ENCODE measurements around the gene GDPD2. TPM values are rescaled to one million over a fixed set of nuclear protein-coding genes. Genes with fewer than 3 reads are reported as not detected.

Gene GDPD2
- polyA plus RNA-seq, 2 of the 4 experiments (the other 2 are of a cell fraction): 0.04 to 0.12 TPM

DNA sequence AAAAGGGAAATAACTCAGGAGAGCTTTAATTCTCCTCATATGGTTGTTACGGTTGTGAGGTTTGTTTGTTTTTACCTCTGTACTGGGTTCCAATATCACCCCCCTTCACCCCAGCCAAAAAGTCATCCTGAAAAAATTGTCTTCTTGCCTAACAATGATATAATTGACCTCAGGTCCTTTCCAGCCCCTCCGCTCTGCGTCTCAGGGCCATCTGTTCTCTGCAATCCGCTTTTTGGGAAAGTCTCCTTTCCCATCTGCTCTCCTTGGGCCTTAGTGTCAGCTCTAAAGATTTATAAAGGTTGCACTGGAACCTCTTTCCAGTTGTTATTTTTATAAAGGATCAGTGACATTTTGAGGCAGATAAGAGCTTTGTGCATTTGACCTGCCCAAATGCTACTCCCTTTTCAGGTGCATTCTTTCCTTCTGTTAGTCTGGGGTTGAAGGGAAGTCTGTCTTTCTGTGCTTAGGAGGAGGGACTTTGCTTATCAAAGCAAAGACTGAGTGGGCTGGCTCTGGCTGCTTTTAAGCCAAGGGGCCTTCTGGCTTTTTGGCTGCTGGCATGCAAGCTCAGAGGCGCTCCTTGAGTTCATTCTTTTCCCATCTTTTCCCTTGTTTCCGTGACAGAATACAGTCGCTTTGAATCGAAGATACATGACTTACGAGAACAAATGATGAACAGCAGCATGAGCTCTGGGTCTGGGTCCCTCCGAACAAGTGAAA is 55.6 kb downstream of the GDPD2 start:
- no peak for TF ChIP-seq RCOR1 (IDR thresholded peaks at IDR 0.05; ENCODE audit: low read depth, low read length)
- no peak for TF ChIP-seq POLR2AphosphoS2 (conservative IDR thresholded peaks at IDR 0.05; ENCODE audit: low read length)
- no peak for TF ChIP-seq EHMT2 (IDR thresholded peaks at IDR 0.05; ENCODE audit: low read depth)
- no peak for TF ChIP-seq HEYL (CRISPR knock-in tag; IDR thresholded peaks at IDR 0.05)
- TF ChIP-seq HOXB5 (CRISPR knock-in tag; IDR thresholded peaks at IDR 0.05): no peak
- TF ChIP-seq ZFP36 (IDR thresholded peaks at IDR 0.05; ENCODE audit: borderline replicate concordance, partially characterized antibody): no peak
- TF ChIP-seq POLR2A (IDR thresholded peaks at IDR 0.05; ENCODE audit: low read length): no peak
- TF ChIP-seq, protein P1, sequence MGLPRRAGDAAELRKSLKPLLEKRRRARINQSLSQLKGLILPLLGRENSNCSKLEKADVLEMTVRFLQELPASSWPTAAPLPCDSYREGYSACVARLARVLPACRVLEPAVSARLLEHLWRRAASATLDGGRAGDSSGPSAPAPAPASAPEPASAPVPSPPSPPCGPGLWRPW (IDR thresholded peaks at IDR 0.05): no peak
- 70% methylated on average over 10 of the region's 10 CpGs for WGBS (ENCODE audit: missing lambda C conversion rate)
- H3K27ac ChIP-seq: peak overlapping the region; percentile 61 to 79
- H3K9me3 ChIP-seq: no peaks in the 10 kb centered on the region
- peaks cover 46% of the 10 kb centered on the region for H3K4me1 ChIP-seq
- ChIA-PET CTCF (interaction anchor here (0.9 to 1.8 kb wide), 4 partner anchors 8 to 27 kb away, joined by 3 to 9 read pairs (median 4); no protein-coding TSS in a partner anchor), POLR2A (interaction anchor here (1.0 kb wide), 1 partner anchor 9 kb away, joined by 3 read pairs; no protein-coding TSS in a partner anchor)
- H3K4me3 ChIP-seq: no peak overlapping the region
- FAIRE-seq (no peak), DNase-seq (ENCODE audit: low read depth in 1 of 2, low spot score in 1 of 2) (no peak), ATAC-seq (no peak)
- peak overlapping the region; percentile 71 for H3K4me2 ChIP-seq

DNA sequence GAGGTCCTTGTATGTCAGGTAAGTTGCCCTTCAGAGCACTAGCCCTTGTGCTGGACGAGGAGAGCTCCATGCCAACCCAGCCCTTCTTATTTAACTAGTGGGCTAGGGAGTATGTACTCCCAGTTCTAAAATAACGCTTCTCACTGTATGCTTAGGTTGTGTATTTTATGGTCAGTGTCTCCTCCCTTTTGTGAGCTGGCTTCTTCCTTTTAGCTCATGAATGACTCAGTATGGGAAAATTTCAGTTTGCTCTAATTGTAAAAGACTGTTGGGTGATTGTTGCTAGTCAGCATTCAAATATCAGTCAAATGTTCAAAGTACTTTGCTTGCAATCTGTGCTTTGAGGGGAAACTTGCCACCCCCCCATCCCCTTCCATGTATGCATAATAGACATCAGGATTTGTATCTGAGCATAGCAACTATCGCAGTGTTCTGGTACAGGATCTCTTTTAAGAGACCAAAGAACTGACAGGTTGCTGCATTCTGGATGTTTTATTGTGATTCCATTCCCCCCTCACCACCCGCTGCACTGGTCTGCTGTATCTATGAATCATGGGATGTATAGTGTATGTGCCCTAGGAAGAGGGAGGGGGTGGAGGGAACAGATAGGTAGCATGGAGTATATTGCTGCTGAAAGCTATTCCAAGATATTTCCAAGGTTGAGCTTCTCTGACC is 56.3 kb downstream of the GDPD2 start:
- ChIA-PET POLR2A (interaction anchor here (1.0 kb wide), 1 partner anchor 8 kb away, joined by 3 read pairs; no protein-coding TSS in a partner anchor), CTCF (interaction anchor here (0.9 to 1.8 kb wide), 2 partner anchors 24 to 185 kb away, joined by 3 to 9 read pairs; no protein-coding TSS in a partner anchor)
- H3K4me3 ChIP-seq: no peak overlapping the region
- WGBS (ENCODE audit: missing lambda C conversion rate): 22% methylated on average over 4 of the region's 4 CpGs
- peaks cover 46% of the 10 kb centered on the region for H3K4me1 ChIP-seq
- no peaks in the 10 kb centered on the region for H3K9me3 ChIP-seq
- DNase-seq (ENCODE audit: low read depth in 1 of 2, low spot score in 1 of 2) (peak; percentile 9 to 58), ATAC-seq (peak; percentile 63 to 78), FAIRE-seq (no peak)
- H3K4me2 ChIP-seq: peak overlapping the region; percentile 71
- H3K27ac ChIP-seq: peak overlapping the region; percentile 61 to 79
- no peak for TF ChIP-seq KDM5A (IDR thresholded peaks at IDR 0.05)
- TF ChIP-seq ZFP36 (IDR thresholded peaks at IDR 0.05; ENCODE audit: borderline replicate concordance, partially characterized antibody): no peak
- TF ChIP-seq, protein P2, sequence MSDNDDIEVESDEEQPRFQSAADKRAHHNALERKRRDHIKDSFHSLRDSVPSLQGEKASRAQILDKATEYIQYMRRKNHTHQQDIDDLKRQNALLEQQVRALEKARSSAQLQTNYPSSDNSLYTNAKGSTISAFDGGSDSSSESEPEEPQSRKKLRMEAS (IDR thresholded peaks at IDR 0.05): no peak
- TF ChIP-seq MAFK (IDR thresholded peaks at IDR 0.05; ENCODE audit: partially characterized antibody): peak; percentile 39
- TF ChIP-seq SMC3 (IDR thresholded peaks at IDR 0.05): no peak
- no peak for TF ChIP-seq MYC (IDR thresholded peaks at IDR 0.05; ENCODE audit: borderline replicate concordance, low read length)
- TF ChIP-seq EHMT2 (IDR thresholded peaks at IDR 0.05; ENCODE audit: low read depth): no peak

DNA sequence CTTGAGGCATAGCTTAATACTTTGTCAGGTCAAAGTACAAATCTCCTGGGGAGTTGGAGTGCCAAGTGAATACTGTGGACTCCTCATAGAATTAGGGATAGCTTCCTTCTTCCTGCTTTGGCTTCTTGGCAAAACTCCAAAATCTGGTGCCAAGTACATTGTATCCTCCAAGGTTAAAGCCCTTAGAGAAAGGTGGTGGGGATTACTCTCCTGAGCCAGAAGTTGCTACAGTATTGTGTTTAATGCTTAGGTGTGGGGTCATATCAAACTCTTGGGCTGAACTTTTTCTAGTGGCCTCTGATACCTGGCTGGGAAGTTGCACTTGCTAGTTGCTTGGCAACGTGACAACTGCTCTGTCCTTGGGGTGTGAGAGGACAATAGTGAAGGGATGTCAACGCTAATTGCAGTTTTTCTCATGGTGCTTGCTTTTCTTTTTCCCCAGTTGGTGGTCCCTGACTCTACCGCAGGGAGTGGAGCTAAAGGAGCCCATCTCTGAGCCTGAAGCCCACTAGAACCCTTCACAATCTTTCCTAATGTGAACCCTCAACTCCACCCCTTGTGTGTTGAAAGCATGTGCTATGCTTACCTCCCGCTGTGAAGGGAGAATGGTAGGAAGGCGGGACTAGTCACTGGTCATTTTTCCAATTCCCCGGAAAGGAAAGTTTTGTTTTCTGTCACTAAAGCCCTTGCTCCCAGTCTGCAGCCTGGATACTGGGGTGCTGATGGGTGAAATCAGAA is 57.0 kb downstream of the GDPD2 start:
- peak in 1 of 2 experiments; percentile 15; a peak in 3 of 6 replicates for ATAC-seq
- CTCF ChIA-PET: interaction anchor here (0.6 to 1.8 kb wide), 4 partner anchors 25 to 185 kb away, joined by 3 to 9 read pairs (median 4); no protein-coding TSS in a partner anchor
- POLR2A ChIA-PET: no interaction called here
- peak overlapping the region; percentile 61 to 79; a peak in 5 of 6 replicates for H3K27ac ChIP-seq
- H3K9me3 ChIP-seq: no peaks in the 10 kb centered on the region
- 65% methylated on average over 6 of the region's 6 CpGs for WGBS (ENCODE audit: missing lambda C conversion rate)
- FAIRE-seq: no peak
- DNase-seq (ENCODE audit: low read depth in 1 of 2, low spot score in 1 of 2): peak in 1 of 2 experiments; percentile 30
- H3K4me1 ChIP-seq: peaks cover 46% of the 10 kb centered on the region
- no peak overlapping the region for H3K4me3 ChIP-seq
- H3K4me2 ChIP-seq: peak overlapping the region; percentile 71
- no peak for TF ChIP-seq SMC3 (IDR thresholded peaks at IDR 0.05)
- TF ChIP-seq RAD21 (conservative IDR thresholded peaks at IDR 0.05 in 1 of 2, IDR thresholded peaks at IDR 0.05 in 1 of 2): no peak
- no peak for TF ChIP-seq NR3C1 (IDR thresholded peaks at IDR 0.05)
- TF ChIP-seq ZNF302 (CRISPR knock-in tag; IDR thresholded peaks at IDR 0.05): no peak
- TF ChIP-seq RNF2 (IDR thresholded peaks at IDR 0.05; ENCODE audit: borderline replicate concordance, low read depth): no peak
- TF ChIP-seq PHF8 (IDR thresholded peaks at IDR 0.05; ENCODE audit: borderline replicate concordance, low read depth): no peak
- TF ChIP-seq CEBPB (IDR thresholded peaks at IDR 0.05): no peak
- TF ChIP-seq, protein P3, sequence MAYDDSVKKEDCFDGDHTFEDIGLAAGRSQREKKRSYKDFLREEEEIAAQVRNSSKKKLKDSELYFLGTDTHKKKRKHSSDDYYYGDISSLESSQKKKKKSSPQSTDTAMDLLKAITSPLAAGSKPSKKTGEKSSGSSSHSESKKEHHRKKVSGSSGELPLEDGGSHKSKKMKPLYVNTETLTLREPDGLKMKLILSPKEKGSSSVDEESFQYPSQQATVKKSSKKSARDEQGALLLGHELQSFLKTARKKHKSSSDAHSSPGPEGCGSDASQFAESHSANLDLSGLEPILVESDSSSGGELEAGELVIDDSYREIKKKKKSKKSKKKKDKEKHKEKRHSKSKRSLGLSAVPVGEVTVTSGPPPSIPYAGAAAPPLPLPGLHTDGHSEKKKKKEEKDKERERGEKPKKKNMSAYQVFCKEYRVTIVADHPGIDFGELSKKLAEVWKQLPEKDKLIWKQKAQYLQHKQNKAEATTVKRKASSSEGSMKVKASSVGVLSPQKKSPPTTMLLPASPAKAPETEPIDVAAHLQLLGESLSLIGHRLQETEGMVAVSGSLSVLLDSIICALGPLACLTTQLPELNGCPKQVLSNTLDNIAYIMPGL (CRISPR knock-in tag; IDR thresholded peaks at IDR 0.05; ENCODE audit: borderline replicate concordance): no peak
- no peak for TF ChIP-seq FOSL2 (IDR thresholded peaks at IDR 0.05)
- no peak for TF ChIP-seq FOSL2 (CRISPR knock-in tag; IDR thresholded peaks at IDR 0.05)
- TF ChIP-seq BHLHE40 (IDR thresholded peaks at IDR 0.05; ENCODE audit: low read depth, low read length): no peak
- no peak for TF ChIP-seq CBX8 (IDR thresholded peaks at IDR 0.05)
- no peak for TF ChIP-seq SREBF2 (IDR thresholded peaks at IDR 0.05)
- TF ChIP-seq POLR2A (IDR thresholded peaks at IDR 0.05; ENCODE audit: low read length): no peak
- no peak for TF ChIP-seq ESRRA (IDR thresholded peaks at IDR 0.05; ENCODE audit: borderline replicate concordance, low read length)
- TF ChIP-seq, protein P4, sequence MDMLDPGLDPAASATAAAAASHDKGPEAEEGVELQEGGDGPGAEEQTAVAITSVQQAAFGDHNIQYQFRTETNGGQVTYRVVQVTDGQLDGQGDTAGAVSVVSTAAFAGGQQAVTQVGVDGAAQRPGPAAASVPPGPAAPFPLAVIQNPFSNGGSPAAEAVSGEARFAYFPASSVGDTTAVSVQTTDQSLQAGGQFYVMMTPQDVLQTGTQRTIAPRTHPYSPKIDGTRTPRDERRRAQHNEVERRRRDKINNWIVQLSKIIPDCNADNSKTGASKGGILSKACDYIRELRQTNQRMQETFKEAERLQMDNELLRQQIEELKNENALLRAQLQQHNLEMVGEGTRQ (IDR thresholded peaks at IDR 0.05): no peak
- no peak for TF ChIP-seq EHMT2 (IDR thresholded peaks at IDR 0.05; ENCODE audit: low read depth)
- TF ChIP-seq ZC3H11A (IDR thresholded peaks at IDR 0.05): no peak

All from A549 (cell line).